COLO829 (cell line): Measurements from ENCODE around the gene TENM4.
"Not testable (repeated sequence)": the region's sequence is repeated elsewhere in the genome, so short reads cannot be mapped to it uniquely, and the experiment has no call there.

Experiments used
- DNase-seq: peaks from one replicate; pipeline ENCODE4 v3.0.0; 2012; ENCODE audit warnings: low spot score

TENM4 gene

GRCh38 chr11:78901831-78902230 lies 539.0 kb downstream of the TENM4 start:
- no peak for DNase-seq

GRCh38 chr11:78898266-78898775 lies 542.5 kb downstream of the TENM4 start:
- no peak for DNase-seq

- DNase-seq: no peak
Observed at GRCh38 chr11:78893996-78894395, 546.8 kb downstream of the TENM4 start.

- no peak for DNase-seq
Observed at GRCh38 chr11:78889698-78890097, 551.1 kb downstream of the TENM4 start.

GRCh38 chr11:78886616-78887015 lies 554.2 kb downstream of the TENM4 start:
- DNase-seq: no peak

- DNase-seq: no peak
Observed at GRCh38 chr11:78884761-78885160, 556.1 kb downstream of the TENM4 start.

- no peak for DNase-seq
Observed at GRCh38 chr11:78883506-78883905, 557.3 kb downstream of the TENM4 start.

GRCh38 chr11:78879094-78879980 lies 561.5 kb downstream of the TENM4 start:
- DNase-seq: not testable (repeated sequence)

- no peak for DNase-seq
Observed at GRCh38 chr11:78878631-78879030, 562.2 kb downstream of the TENM4 start.

GRCh38 chr11:78876676-78877075 lies 564.2 kb downstream of the TENM4 start:
- DNase-seq: no peak

- DNase-seq: no peak
Observed at GRCh38 chr11:78870655-78871054, 570.2 kb downstream of the TENM4 start.

GRCh38 chr11:78869293-78869692 lies 571.5 kb downstream of the TENM4 start:
- no peak for DNase-seq

GRCh38 chr11:78868563-78868962 lies 572.3 kb downstream of the TENM4 start:
- no peak for DNase-seq

GRCh38 chr11:78860720-78861422 lies 580.0 kb downstream of the TENM4 start:
- peak; percentile 6 for DNase-seq

GRCh38 chr11:78857688-78858087 lies 583.1 kb downstream of the TENM4 start:
- no peak for DNase-seq

GRCh38 chr11:78856211-78856610 lies 584.6 kb downstream of the TENM4 start:
- DNase-seq: no peak

GRCh38 chr11:78855116-78855515 lies 585.7 kb downstream of the TENM4 start:
- DNase-seq: no peak

GRCh38 chr11:78853521-78853920 lies 587.3 kb downstream of the TENM4 start:
- DNase-seq: no peak

GRCh38 chr11:78851878-78852586 lies 588.8 kb downstream of the TENM4 start:
- no peak for DNase-seq

- DNase-seq: no peak
Observed at GRCh38 chr11:78850078-78850477, 590.8 kb downstream of the TENM4 start.

GRCh38 chr11:78846269-78846668 lies 594.6 kb downstream of the TENM4 start:
- no peak for DNase-seq

GRCh38 chr11:78845496-78845895 lies 595.3 kb downstream of the TENM4 start:
- DNase-seq: no peak
